Measurements from ENCODE around the gene S100A14.

- TF ChIP-seq CTCF (IDR thresholded peaks at IDR 0.05; ENCODE audit: low read depth, low read length) (no peak), EZH2phosphoT487 (IDR thresholded peaks at IDR 0.05; ENCODE audit: low read depth) (no peak)
These were observed at the start of gene S100A14 for GRCh38 chr1:153616144-153616916.
